Skeletal muscle satellite cell (primary cell): ENCODE results near the gene ETF1.
A peak's percentile ranks its signal among the peaks of the same experiment; 100 is the strongest.

Experiments
- H3K27me3 ChIP-seq: 2 replicates; pipeline ENCODE4 v1.7.0; 2013; ENCODE audit warnings: low read length; ENCODE audit not compliant: control insufficient read depth, insufficient read depth
- H3K36me3 ChIP-seq: 2 replicates; pipeline ENCODE4 v1.7.0; 2013; ENCODE audit warnings: mild to moderate bottlenecking, control low read depth, low read length; ENCODE audit not compliant: insufficient read depth
- H3K4me1 ChIP-seq: 2 replicates; pipeline ENCODE4 v1.7.0; 2013; ENCODE audit warnings: low read length; ENCODE audit not compliant: control insufficient read depth, insufficient read depth
- H3K4me2 ChIP-seq: 2 replicates; pipeline ENCODE4 v1.7.0; 2013; ENCODE audit warnings: mild to moderate bottlenecking, low read length
- H3K4me3 ChIP-seq: 2 replicates; pipeline ENCODE4 v1.7.0; 2013; ENCODE audit warnings: low read length
- H3K9ac ChIP-seq: 2 replicates; pipeline ENCODE4 v1.7.0; 2013; ENCODE audit warnings: mild to moderate bottlenecking, low read depth, low read length, moderate library complexity
- H3K9me3 ChIP-seq: replicated peaks from 2 replicates; pipeline ENCODE4 v1.7.0; 2013; ENCODE audit warnings: mild to moderate bottlenecking, control low read depth, low read length

Gene ETF1

GRCh38 chr5:138574744-138575193 is 31.7 kb upstream of the ETF1 start:
- peak overlapping the region; percentile 97 for H3K4me3 ChIP-seq
- H3K4me1 ChIP-seq, result peaks cover 11% of the 10 kb centered on the region
- peaks cover 40% of the 10 kb centered on the region for H3K36me3 ChIP-seq
- peak overlapping the region; percentile 95 for H3K4me2 ChIP-seq
- no peaks in the 10 kb centered on the region for H3K9me3 ChIP-seq
- no peaks in the 10 kb centered on the region for H3K27me3 ChIP-seq
- peak overlapping the region; percentile 100 for H3K9ac ChIP-seq

GRCh38 chr5:138573949-138574670 is 31.1 kb upstream of the ETF1 start:
- no peaks in the 10 kb centered on the region for H3K27me3 ChIP-seq
- no peaks in the 10 kb centered on the region for H3K9me3 ChIP-seq
- H3K36me3 ChIP-seq, result peaks cover 47% of the 10 kb centered on the region
- peak overlapping the region; percentile 97 for H3K4me3 ChIP-seq
- peak overlapping the region; percentile 100 for H3K9ac ChIP-seq
- H3K4me2 ChIP-seq, result peak overlapping the region; percentile 95
- peaks cover 11% of the 10 kb centered on the region for H3K4me1 ChIP-seq

- Histone ChIP-seq H3K36me3 (peaks cover 56% of the 10 kb centered on the region), H3K4me1 (peaks cover 11% of the 10 kb centered on the region), H3K4me2 (peak overlapping the region; percentile 95), H3K9me3 (no peaks in the 10 kb centered on the region), H3K9ac (no peak overlapping the region), H3K4me3 (peak overlapping the region; percentile 97), H3K27me3 (no peaks in the 10 kb centered on the region)
Measured at GRCh38 chr5:138573223-138573622, 30.2 kb upstream of the ETF1 start.

- Histone ChIP-seq H3K4me3 (no peak overlapping the region), H3K27me3 (no peaks in the 10 kb centered on the region), H3K4me1 (peaks cover 8% of the 10 kb centered on the region), H3K4me2 (no peak overlapping the region), H3K9ac (no peak overlapping the region), H3K36me3 (peaks cover 79% of the 10 kb centered on the region), H3K9me3 (no peaks in the 10 kb centered on the region)
Measured at GRCh38 chr5:138570871-138571270, 27.8 kb upstream of the ETF1 start.

- Histone ChIP-seq H3K36me3 (peaks cover 90% of the 10 kb centered on the region), H3K4me3 (no peak overlapping the region), H3K4me2 (no peak overlapping the region), H3K9ac (no peak overlapping the region), H3K4me1 (peaks cover 7% of the 10 kb centered on the region), H3K27me3 (no peaks in the 10 kb centered on the region), H3K9me3 (no peaks in the 10 kb centered on the region)
Measured at GRCh38 chr5:138569782-138570181, 26.7 kb upstream of the ETF1 start.

- Histone ChIP-seq H3K27me3 (no peaks in the 10 kb centered on the region), H3K4me1 (peaks cover 2% of the 10 kb centered on the region), H3K9me3 (no peaks in the 10 kb centered on the region), H3K4me3 (no peak overlapping the region), H3K36me3 (peaks cover 99% of the 10 kb centered on the region), H3K4me2 (no peak overlapping the region), H3K9ac (no peak overlapping the region)
Measured at GRCh38 chr5:138568061-138568824, 25.2 kb upstream of the ETF1 start.

GRCh38 chr5:138566792-138567191 is 23.8 kb upstream of the ETF1 start:
- H3K9ac ChIP-seq, result no peak overlapping the region
- H3K4me2 ChIP-seq, result no peak overlapping the region
- H3K27me3 ChIP-seq, result no peaks in the 10 kb centered on the region
- H3K4me3 ChIP-seq, result no peak overlapping the region
- H3K9me3 ChIP-seq, result no peaks in the 10 kb centered on the region
- H3K4me1 ChIP-seq, result no peaks in the 10 kb centered on the region
- H3K36me3 ChIP-seq, result peaks cover 93% of the 10 kb centered on the region

- H3K4me1 ChIP-seq, result no peaks in the 10 kb centered on the region
- H3K27me3 ChIP-seq, result no peaks in the 10 kb centered on the region
- H3K36me3 ChIP-seq, result peaks cover 92% of the 10 kb centered on the region
- H3K9me3 ChIP-seq, result no peaks in the 10 kb centered on the region
- H3K9ac ChIP-seq, result no peak overlapping the region
- no peak overlapping the region for H3K4me2 ChIP-seq
- H3K4me3 ChIP-seq, result no peak overlapping the region
Measured at GRCh38 chr5:138565100-138565821, 22.2 kb upstream of the ETF1 start.

GRCh38 chr5:138564242-138564641 is 21.2 kb upstream of the ETF1 start:
- Histone ChIP-seq H3K4me3 (no peak overlapping the region), H3K9ac (no peak overlapping the region), H3K4me1 (no peaks in the 10 kb centered on the region), H3K4me2 (no peak overlapping the region), H3K9me3 (no peaks in the 10 kb centered on the region), H3K36me3 (peaks cover 92% of the 10 kb centered on the region), H3K27me3 (no peaks in the 10 kb centered on the region)

- no peak overlapping the region for H3K4me3 ChIP-seq
- H3K9me3 ChIP-seq, result no peaks in the 10 kb centered on the region
- no peak overlapping the region for H3K4me2 ChIP-seq
- H3K4me1 ChIP-seq, result no peaks in the 10 kb centered on the region
- H3K27me3 ChIP-seq, result no peaks in the 10 kb centered on the region
- peaks cover 92% of the 10 kb centered on the region for H3K36me3 ChIP-seq
- no peak overlapping the region for H3K9ac ChIP-seq
Measured at GRCh38 chr5:138563340-138564118, 20.5 kb upstream of the ETF1 start.

- Histone ChIP-seq H3K4me2 (no peak overlapping the region), H3K9me3 (no peaks in the 10 kb centered on the region), H3K36me3 (peaks cover 92% of the 10 kb centered on the region), H3K27me3 (no peaks in the 10 kb centered on the region), H3K4me3 (no peak overlapping the region), H3K4me1 (no peaks in the 10 kb centered on the region), H3K9ac (no peak overlapping the region)
Measured at GRCh38 chr5:138560971-138561370, 17.9 kb upstream of the ETF1 start.
